Epithelial cell of prostate (primary cell): ENCODE measurements around the gene MDFIC2.
A peak's percentile ranks its signal among the peaks of the same experiment; 100 is the strongest.
"Not testable (repeated sequence)": the region's sequence is repeated elsewhere in the genome, so short reads cannot be mapped to it uniquely, and the experiment has no call there.

Source experiments
- DNase-seq: peaks from one replicate; pipeline ENCODE4 v3.0.0-alpha.2; 2011; ENCODE audit warnings: low read depth, low spot score
- H3K27ac ChIP-seq: fragments of 450-650 bp; 2 replicates; pipeline ENCODE4 v1.5.1; 2017; ENCODE audit warnings: mild to moderate bottlenecking

The MDFIC2 gene

GRCh38 chr3:70264122-70264780 lies 48.2 kb downstream of the MDFIC2 start:
- peak; percentile 26 for DNase-seq
- H3K27ac ChIP-seq: no peak overlapping the region

- no peak for DNase-seq
- H3K27ac ChIP-seq: no peak overlapping the region
Observed at GRCh38 chr3:70261283-70261682, 51.2 kb downstream of the MDFIC2 start.

- DNase-seq: no peak
- H3K27ac ChIP-seq: no peak overlapping the region
Observed at GRCh38 chr3:70256566-70256965, 55.9 kb downstream of the MDFIC2 start.

GRCh38 chr3:70250492-70250891 lies 61.9 kb downstream of the MDFIC2 start:
- no peak for DNase-seq
- no peak overlapping the region for H3K27ac ChIP-seq

GRCh38 chr3:70249509-70250160 lies 62.8 kb downstream of the MDFIC2 start:
- no peak for DNase-seq
- no peak overlapping the region for H3K27ac ChIP-seq

GRCh38 chr3:70248856-70249255 lies 63.6 kb downstream of the MDFIC2 start:
- no peak overlapping the region for H3K27ac ChIP-seq
- no peak for DNase-seq

- DNase-seq: no peak
- no peak overlapping the region for H3K27ac ChIP-seq
Observed at GRCh38 chr3:70247955-70248354, 64.5 kb downstream of the MDFIC2 start.

- no peak for DNase-seq
Observed at GRCh38 chr3:70245746-70246525, 66.5 kb downstream of the MDFIC2 start.

GRCh38 chr3:70244422-70244821 lies 68.0 kb downstream of the MDFIC2 start:
- H3K27ac ChIP-seq: no peak overlapping the region
- no peak for DNase-seq

More at GRCh38 chr3:70245746-70246525, 66.5 kb downstream of the MDFIC2 start:
- no peak overlapping the region for H3K27ac ChIP-seq

GRCh38 chr3:70242297-70242882 lies 70.0 kb downstream of the MDFIC2 start:
- H3K27ac ChIP-seq: no peak overlapping the region
- no peak for DNase-seq

- no peak for DNase-seq
- H3K27ac ChIP-seq: no peak overlapping the region
Observed at GRCh38 chr3:70233812-70234211, 78.6 kb downstream of the MDFIC2 start.

- H3K27ac ChIP-seq: no peak overlapping the region
- no peak for DNase-seq
Observed at GRCh38 chr3:70233112-70233511, 79.3 kb downstream of the MDFIC2 start.

GRCh38 chr3:70231266-70231701 lies 81.2 kb downstream of the MDFIC2 start:
- no peak overlapping the region for H3K27ac ChIP-seq
- DNase-seq: no peak

- H3K27ac ChIP-seq: no peak overlapping the region
- DNase-seq: no peak
Observed at GRCh38 chr3:70227437-70227836, 85.0 kb downstream of the MDFIC2 start.

GRCh38 chr3:70225146-70225545 lies 87.3 kb downstream of the MDFIC2 start:
- no peak overlapping the region for H3K27ac ChIP-seq
- no peak for DNase-seq

- no peak for DNase-seq
- H3K27ac ChIP-seq: no peak overlapping the region
Observed at GRCh38 chr3:70224337-70224736, 88.1 kb downstream of the MDFIC2 start.

GRCh38 chr3:70218471-70218870 lies 94.0 kb downstream of the MDFIC2 start:
- no peak for DNase-seq
- no peak overlapping the region for H3K27ac ChIP-seq

- not testable (repeated sequence) for DNase-seq, H3K27ac ChIP-seq
Observed at GRCh38 chr3:70211274-70211673, 101.2 kb downstream of the MDFIC2 start.

GRCh38 chr3:70201975-70202374 lies 110.5 kb downstream of the MDFIC2 start:
- no peak for DNase-seq
- no peak overlapping the region for H3K27ac ChIP-seq

- no peak for DNase-seq
- H3K27ac ChIP-seq: no peak overlapping the region
Observed at GRCh38 chr3:70189884-70190473, 122.5 kb downstream of the MDFIC2 start.
